Posterior vena cava (tissue), 2 donors: ENCODE results near the gene PCDHA4. TPM values are rescaled to one million over a fixed set of nuclear protein-coding genes. Genes with fewer than 3 reads are reported as not detected.
"Not testable (repeated sequence)": the region's sequence is repeated elsewhere in the genome, so short reads cannot be mapped to it uniquely, and the experiment has no call there.

ENCODE experiments used
- DNase-seq: peaks from one replicate; pipeline ENCODE4 v3.0.0-alpha.2; 2020; ENCODE audit warnings: low spot score
- intact Hi-C, 2 donors: fragments of 100-400 bp; cut with DNase I; formaldehyde crosslinking; loops; one replicate each; pipeline versions ENCODE4 v1.14.1 to v1.14.2; 2022 to 2023
- total RNA-seq, 2 donors: library from RNA; stranded (reverse); fragmentation: NEBNext Ultra II Directional; extraction: Animal tissue kit (Norgen Biotek cat#: 25700); gene quantifications; one replicate each; pipeline ENCODE4 v1.2.1, GENCODE V29; 2021
- donor health status: DM: yes; HTN: yes; CAD: no.
- donor health status: DM: yes; HTN: yes; CAD: no.

Gene PCDHA4
- total RNA-seq, 2 donors from 2014 or later: 0.32 to 0.48 TPM

DNA sequence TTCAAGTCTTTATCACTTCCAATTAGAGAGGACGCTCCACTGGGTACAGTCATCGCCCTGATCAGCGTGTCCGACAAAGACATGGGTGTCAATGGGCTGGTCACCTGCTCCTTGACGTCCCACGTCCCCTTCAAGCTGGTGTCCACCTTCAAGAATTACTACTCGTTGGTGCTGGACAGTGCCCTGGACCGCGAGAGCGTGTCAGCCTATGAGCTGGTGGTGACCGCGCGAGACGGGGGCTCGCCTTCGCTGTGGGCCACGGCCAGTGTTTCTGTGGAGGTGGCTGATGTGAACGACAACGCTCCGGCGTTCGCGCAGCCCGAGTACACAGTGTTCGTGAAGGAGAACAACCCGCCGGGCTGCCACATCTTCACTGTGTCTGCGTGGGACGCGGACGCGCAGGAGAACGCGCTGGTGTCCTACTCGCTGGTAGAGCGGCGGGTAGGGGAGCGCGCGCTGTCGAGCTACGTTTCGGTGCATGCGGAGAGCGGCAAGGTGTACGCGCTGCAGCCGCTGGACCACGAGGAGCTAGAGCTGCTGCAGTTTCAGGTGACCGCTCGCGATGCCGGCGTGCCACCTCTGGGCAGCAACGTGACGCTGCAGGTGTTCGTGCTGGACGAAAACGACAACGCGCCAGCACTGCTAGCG is 1.5 kb downstream of the PCDHA4 start:
- DNase-seq, intact Hi-C loops: not testable (repeated sequence)

DNA sequence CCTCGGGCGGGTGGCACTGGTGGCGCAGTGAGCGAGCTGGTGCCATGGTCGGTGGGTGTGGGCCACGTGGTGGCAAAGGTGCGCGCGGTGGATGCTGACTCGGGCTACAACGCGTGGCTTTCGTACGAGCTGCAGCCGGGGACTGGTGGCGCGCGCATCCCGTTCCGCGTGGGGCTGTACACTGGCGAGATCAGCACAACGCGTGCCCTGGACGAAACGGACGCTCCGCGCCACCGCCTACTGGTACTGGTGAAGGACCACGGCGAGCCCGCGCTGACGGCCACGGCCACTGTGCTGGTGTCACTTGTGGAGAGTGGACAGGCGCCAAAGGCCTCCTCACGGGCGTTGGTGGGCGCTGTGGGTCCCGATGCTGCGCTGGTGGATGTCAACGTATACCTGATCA is 2.0 kb downstream of the PCDHA4 start:
- DNase-seq: peak; percentile 82
- intact Hi-C loops: no loop called here

DNA sequence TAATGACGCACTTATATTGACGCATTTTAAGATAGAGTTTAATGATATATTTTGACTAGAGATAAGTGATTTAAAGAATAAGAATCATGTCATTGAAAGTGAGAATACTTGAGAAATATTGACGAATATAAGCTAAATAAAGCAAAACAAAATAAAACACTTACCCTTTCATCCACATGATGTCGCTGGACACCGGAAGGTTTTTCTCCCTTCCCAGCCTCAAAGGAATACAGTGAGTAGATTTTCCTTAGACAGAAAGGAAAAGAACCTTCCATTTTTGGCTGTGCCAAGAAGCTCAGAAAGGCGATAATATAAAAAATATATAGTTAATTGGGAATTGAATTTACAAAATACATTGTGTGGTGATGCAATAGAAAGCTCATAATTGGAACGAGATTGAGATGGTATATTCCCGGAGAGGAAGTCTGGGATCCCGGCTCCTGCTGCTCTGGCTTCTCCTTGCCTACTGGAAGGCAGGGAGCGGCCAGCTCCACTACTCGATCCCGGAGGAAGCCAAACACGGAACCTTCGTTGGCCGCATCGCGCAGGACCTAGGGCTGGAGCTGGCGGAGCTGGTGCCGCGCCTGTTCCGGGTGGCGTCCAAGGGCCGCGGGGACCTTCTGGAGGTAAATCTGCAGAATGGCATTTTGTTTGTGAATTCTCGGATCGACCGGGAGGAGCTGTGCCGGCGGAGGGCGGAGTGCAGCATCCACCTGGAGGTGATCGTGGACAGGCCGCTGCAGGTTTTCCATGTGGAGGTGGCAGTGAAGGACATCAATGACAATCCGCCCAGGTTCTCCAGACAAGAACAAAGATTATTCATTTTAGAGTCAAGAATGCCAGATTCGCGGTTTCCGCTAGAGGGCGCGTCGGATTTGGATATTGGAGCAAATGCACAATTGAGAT is 14.8 kb downstream of the PCDHA4 start, which contains the start of gene PCDHA5:
TSS of gene PCDHA5 (plus strand) at position 239 of the 906 bp plus-strand sequence.
- DNase-seq: peak; percentile 77
- intact Hi-C loops: no loop called here

DNA sequence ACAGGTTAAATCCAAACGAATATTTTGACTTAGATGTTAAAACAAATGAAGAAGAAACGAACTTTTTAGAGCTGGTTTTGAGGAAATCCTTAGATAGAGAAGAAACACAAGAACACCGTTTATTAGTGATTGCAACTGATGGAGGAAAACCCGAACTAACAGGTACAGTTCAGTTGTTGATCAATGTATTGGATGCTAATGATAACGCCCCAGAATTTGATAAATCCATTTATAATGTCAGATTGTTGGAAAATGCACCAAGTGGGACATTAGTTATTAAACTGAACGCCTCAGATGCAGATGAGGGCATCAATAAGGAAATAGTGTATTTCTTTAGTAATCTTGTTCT is 15.4 kb downstream of the PCDHA4 start:
- DNase-seq: no peak
- intact Hi-C loops: no loop called here

DNA sequence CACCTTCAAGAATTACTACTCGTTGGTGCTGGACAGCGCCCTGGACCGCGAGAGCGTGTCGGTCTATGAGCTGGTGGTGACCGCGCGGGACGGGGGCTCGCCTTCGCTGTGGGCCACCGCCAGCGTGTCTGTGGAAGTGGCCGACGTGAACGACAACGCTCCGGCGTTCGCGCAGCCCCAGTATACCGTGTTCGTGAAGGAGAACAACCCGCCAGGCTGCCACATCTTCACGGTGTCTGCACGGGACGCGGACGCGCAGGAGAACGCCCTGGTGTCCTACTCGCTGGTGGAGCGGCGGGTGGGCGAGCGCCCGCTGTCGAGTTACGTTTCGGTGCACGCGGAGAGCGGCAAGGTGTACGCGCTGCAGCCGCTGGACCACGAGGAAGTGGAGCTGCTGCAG is 16.1 kb downstream of the PCDHA4 start:
- DNase-seq, intact Hi-C loops: not testable (repeated sequence)

DNA sequence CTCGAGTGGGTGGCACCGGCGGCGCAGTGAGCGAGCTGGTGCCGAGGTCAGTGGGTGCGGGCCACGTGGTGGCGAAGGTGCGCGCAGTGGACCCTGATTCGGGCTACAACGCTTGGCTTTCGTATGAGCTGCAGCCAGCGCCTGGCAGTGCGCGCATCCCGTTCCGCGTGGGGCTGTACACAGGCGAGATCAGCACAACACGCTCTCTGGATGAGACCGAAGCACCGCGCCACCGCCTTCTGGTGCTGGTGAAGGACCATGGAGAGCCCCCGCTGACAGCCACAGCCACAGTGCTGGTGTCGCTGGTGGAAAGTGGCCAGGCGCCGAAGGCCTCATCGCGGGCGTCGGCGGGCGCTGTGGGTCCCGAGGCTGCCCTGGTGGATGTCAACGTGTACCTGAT is 16.6 kb downstream of the PCDHA4 start:
- peak; percentile 62 for DNase-seq
- intact Hi-C loops: no loop called here

DNA sequence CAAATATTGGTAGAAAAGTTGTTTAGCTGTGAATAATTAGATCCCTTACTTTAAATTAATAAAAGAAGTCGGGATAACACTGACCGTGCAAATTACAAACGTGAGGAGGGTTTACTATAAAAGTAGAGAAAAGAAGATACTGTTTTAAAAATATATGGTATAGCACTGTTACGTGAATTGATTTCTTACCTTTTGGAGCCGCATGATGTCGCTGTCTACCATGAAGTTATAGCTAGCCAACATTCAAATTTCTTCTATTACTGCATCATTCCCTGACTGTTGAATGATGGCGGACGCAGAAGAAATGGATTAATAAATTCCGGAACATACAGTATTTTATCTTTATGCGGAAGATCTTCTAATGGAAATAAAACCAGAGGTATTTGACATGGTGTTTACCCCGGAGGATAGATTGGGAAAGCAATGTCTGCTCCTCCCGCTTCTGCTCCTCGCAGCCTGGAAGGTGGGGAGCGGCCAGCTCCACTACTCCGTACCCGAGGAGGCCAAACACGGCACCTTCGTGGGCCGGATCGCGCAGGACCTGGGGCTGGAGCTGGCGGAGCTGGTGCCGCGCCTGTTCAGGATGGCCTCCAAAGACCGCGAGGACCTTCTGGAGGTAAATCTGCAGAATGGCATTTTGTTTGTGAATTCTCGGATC is 21.0 kb downstream of the PCDHA4 start, which contains the start of gene PCDHA6:
TSS of gene PCDHA6 (plus strand) at position 257 of the 658 bp plus-strand sequence. CDS start at position 389, 132 bp downstream.
- intact Hi-C loops: no loop called here
- no peak for DNase-seq

DNA sequence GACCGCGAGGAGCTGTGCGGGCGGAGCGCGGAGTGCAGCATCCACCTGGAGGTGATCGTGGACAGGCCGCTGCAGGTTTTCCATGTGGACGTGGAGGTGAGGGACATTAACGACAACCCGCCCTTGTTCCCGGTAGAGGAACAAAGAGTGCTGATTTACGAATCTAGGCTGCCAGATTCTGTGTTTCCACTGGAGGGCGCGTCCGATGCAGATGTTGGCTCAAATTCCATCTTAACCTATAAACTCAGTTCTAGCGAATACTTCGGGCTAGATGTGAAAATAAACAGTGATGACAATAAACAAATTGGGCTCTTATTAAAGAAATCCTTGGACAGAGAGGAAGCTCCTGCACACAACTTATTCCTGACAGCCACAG is 21.5 kb downstream of the PCDHA4 start:
- intact Hi-C loops: no loop called here
- DNase-seq: no peak

DNA sequence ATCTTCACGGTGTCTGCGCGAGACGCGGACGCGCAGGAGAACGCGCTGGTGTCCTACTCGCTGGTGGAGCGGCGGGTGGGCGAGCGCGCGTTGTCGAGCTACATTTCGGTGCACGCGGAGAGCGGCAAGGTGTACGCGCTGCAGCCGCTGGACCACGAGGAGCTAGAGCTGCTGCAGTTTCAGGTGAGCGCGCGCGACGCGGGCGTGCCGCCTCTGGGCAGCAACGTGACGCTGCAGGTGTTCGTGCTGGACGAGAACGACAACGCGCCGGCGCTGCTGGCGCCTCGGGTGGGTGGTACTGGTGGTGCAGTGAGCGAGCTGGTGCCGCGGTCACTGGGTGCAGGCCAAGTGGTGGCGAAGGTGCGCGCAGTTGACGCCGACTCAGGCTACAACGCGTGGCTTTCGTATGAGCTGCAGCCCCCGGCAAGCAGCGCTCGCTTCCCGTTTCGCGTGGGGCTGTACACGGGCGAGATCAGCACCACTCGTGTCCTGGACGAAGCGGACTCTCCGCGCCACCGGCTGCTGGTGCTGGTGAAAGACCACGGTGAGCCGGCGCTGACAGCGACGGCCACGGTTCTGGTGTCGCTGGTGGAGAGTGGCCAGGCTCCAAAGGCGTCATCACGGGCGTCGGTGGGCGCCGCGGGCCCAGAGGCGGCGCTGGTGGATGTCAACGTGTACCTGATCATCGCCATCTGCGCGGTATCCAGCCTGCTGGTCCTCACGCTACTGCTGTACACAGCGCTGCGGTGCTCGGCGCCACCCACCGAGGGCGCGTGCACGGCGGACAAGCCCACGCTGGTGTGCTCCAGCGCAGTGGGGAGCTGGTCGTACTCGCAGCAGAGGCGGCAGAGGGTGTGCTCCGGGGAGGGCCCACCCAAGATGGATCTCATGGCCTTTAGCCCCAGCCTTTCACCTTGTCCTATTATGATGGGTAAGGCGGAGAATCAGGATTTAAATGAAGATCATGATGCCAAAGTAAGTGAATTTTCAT is 22.9 kb downstream of the PCDHA4 start:
- intact Hi-C loops: not testable (repeated sequence)

DNA sequence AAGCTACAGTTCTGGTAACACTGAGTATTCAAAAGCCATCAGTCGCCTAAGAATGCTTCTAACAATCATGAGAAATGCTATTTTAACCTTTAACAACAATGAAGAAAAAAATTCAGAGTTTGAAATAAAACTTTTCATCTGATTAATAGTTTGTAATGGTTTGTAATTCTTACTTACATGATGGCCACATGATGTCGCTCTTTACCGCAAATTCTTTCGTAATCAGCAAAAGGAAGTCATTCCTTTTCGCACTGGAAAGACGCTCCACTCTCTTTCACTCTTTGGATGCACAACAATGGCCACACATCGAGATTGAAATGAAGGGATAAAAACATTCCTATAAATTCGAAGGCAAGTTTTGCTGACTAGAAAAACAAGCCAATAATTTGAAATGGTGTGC is 27.1 kb downstream of the PCDHA4 start, which contains the start of gene PCDHA7:
TSS of gene PCDHA7 (plus strand) at position 277 of the 400 bp plus-strand sequence. CDS start at position 392, 115 bp downstream.
- no peak for DNase-seq
- intact Hi-C loops: no loop called here

More for the DNA sequence above, 22.9 kb downstream of the PCDHA4 start:
- DNase-seq: not testable (repeated sequence)

DNA sequence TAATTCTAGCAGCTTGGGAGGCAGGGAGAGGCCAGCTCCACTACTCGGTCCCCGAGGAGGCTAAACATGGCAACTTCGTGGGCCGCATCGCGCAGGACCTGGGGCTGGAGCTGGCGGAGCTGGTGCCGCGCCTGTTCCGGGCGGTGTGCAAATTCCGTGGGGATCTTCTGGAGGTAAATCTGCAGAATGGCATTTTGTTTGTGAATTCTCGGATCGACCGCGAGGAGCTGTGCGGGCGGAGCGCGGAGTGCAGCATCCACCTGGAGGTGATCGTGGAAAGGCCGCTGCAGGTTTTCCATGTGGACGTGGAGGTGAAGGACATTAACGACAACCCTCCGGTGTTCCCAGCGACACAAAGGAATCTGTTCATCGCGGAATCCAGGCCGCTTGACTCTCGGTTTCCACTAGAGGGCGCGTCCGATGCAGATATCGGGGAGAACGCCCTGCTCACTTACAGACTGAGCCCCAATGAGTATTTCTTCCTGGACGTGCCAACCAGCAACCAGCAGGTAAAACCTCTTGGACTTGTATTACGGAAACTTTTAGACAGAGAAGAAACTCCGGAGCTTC is 27.7 kb downstream of the PCDHA4 start:
- DNase-seq, intact Hi-C loops: not testable (repeated sequence)

DNA sequence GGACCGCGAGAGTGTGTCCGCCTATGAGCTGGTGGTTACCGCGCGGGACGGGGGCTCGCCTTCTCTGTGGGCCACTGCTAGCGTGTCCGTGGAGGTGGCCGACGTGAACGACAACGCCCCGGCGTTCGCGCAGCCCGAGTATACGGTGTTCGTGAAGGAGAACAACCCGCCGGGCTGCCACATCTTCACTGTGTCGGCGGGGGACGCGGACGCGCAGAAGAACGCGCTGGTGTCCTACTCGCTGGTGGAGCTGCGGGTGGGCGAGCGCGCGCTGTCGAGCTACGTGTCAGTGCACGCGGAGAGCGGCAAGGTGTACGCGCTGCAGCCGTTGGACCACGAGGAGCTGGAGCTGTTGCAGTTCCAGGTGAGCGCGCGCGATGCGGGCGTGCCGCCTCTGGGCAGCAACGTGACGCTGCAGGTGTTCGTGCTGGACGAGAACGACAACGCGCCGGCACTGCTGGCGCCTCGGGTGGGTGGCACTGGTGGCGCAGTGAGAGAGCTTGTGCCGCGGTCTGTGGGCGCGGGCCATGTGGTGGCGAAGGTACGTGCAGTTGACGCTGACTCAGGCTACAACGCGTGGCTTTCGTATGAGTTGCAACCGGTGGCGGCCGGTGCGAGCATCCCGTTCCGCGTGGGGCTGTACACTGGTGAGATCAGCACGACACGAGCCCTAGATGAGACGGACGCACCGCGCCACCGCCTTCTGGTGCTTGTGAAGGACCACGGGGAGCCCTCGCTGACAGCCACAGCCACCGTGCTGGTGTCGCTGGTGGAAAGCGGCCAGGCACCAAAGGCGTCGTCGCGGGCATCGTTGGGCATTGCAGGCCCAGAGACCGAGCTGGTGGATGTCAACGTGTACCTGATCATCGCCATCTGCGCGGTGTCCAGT is 29.0 kb downstream of the PCDHA4 start:
- intact Hi-C loops: no loop called here
- DNase-seq: peak; percentile 81

DNA sequence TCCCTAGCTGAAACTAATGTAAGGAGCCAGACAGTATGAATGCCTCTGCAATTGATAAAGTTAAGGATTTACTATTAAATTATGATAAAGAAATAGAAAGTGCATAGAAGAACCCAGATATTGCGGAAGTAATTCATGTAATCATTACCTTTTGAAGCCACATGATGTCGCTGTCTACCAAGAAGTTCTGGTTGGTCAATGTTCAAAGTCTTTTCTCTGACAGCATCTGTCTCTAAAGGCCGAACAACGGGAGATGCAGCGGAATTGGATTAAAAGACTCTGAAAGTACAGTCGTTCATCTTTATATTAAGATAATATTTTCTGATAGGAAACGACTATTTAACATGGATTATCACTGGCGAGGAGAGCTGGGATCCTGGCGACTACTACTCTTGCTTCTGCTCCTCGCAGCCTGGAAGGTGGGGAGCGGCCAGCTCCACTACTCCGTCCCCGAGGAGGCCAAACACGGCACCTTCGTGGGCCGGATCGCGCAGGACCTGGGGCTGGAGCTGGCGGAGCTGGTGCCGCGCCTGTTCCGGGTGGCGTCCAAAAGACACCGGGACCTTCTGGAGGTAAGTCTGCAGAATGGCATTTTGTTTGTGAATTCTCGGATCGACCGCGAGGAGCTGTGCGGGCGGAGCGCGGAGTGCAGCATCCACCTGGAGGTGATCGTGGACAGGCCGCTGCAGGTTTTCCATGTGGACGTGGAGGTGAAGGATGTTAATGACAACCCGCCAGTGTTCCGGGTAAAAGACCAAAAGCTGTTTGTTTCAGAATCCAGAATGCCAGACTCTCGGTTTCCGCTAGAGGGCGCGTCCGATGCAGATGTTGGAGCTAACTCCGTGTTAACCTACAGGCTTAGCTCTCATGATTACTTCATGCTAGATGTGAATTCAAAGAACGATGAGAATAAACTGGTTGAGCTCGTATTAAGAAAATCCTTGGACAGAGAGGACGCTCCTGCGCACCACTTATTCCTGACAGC is 34.4 kb downstream of the PCDHA4 start, which contains the start of gene PCDHA8:
TSS of gene PCDHA8 (plus strand) at position 210 of the 985 bp plus-strand sequence. CDS start at position 345, 135 bp downstream.
- no peak for DNase-seq
- intact Hi-C loops: no loop called here

DNA sequence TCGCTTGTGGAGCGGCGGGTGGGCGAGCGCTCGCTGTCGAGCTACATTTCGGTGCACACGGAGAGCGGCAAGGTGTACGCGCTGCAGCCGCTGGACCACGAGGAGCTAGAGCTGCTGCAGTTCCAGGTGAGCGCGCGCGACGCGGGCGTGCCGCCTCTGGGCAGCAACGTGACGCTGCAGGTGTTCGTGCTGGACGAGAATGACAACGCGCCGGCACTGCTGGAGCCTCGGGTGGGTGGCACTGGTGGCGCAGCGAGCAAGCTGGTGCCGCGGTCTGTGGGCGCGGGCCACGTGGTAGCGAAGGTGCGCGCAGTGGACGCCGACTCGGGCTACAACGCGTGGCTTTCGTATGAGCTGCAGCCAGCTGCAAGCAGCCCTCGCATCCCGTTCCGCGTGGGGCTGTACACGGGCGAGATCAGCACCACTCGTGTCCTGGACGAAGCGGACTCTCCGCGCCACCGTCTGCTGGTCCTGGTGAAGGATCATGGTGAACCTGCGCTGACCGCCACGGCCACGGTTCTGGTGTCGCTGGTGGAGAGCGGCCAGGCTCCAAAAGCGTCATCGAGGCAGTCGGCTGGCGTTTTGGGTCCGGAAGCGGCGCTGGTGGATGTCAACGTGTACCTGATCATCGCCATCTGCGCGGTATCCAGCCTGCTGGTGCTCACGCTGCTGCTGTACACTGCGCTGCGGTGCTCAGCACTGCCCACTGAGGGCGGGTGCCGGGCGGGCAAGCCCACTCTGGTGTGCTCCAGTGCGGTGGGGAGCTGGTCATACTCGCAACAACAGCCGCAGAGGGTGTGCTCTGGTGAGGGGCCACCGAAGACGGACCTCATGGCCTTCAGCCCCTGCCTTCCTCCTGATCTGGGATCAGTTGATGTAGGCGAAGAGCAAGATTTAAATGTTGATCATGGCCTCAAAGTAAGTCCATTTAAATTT is 36.2 kb downstream of the PCDHA4 start:
- intact Hi-C loops: no loop called here

More for the DNA sequence above, 36.2 kb downstream of the PCDHA4 start:
- DNase-seq: no peak
